A549 (cell line): ENCODE measurements around the gene ZMYND8. TPM values are rescaled to one million over a fixed set of nuclear protein-coding genes. Genes with fewer than 3 reads are reported as not detected.

Experiments
- ATAC-seq, 2 experiments: fragments of 200-7000 bp in 1 of 2; fragments of >200 bp in 1 of 2; cut with Nextera tagmentation in 1 of 2; cut with Tn5 transposase in 1 of 2; 3 replicates each; pipeline versions ENCODE4 v1.8.0 to v1.9.1; 2018 to 2020; ENCODE audit warnings: mild to moderate bottlenecking in 1 of 2, moderate library complexity in 1 of 2
- CTCF ChIA-PET: fragments of 300-600 bp; sonication (Branson Sonifier 250); formaldehyde crosslinking; extraction: SDS; loops from one replicate; lab custom pipeline; 2021; ENCODE audit warnings: antibody characterized with exemption, inconsistent platforms; lab: Yijun Ruan, JAX
- POLR2A ChIA-PET: fragments of 350-600 bp; formaldehyde crosslinking; extraction: SDS; loops from one replicate; lab custom pipeline; 2021; ENCODE audit warnings: antibody characterized with exemption, inconsistent platforms; lab: Yijun Ruan, JAX
- DNase-seq, 2 experiments: peaks; one replicate each; pipeline versions ENCODE4 v3.0.0 to v3.0.0-alpha.2; 2011 to 2016; ENCODE audit warnings: low read depth in 1 of 2, low spot score in 1 of 2
- FAIRE-seq: peaks from 2 replicates; lab custom pipeline; 2011; peaks lifted over from hg19 to GRCh38; lab: Jason Lieb, UNC
- H3K27ac ChIP-seq, 2 experiments: fragments of >200 bp; sonication (Bioruptor Twin); formaldehyde crosslinking; 3 replicates each; pipeline ENCODE4 v1.5.1; 2016 to 2017
- H3K4me1 ChIP-seq: fragments of >200 bp; sonication (Bioruptor Twin); formaldehyde crosslinking; 3 replicates; pipeline ENCODE4 v1.6.1; 2016
- H3K4me2 ChIP-seq: fragments of >200 bp; sonication (Bioruptor Twin); formaldehyde crosslinking; 3 replicates; pipeline ENCODE4 v1.6.1; 2016
- H3K4me3 ChIP-seq: fragments of >200 bp; sonication (Bioruptor Twin); formaldehyde crosslinking; 3 replicates; pipeline ENCODE4 v1.5.1; 2016
- H3K9me3 ChIP-seq: fragments of >200 bp; sonication (Bioruptor Twin); formaldehyde crosslinking; 3 replicates; pipeline ENCODE4 v1.6.1; 2016
- CBX2 ChIP-seq: fragments of 200-600 bp; sonication (generic); IDR thresholded peaks from 2 replicates; pipeline ENCODE4 v1.6.1; 2016; ENCODE audit warnings: low read depth, mild to moderate bottlenecking, borderline replicate concordance
- CEBPB ChIP-seq, 2 experiments: fragments of >200 bp in 1 of 2; sonication (Bioruptor Twin) in 1 of 2; formaldehyde crosslinking in 1 of 2; IDR thresholded peaks; 2 replicates each; pipeline ENCODE4 v1.6.1; 2012 to 2016
- EHF ChIP-seq: fragments of 250-450 bp; sonication (Bioruptor Pico); IDR thresholded peaks from 2 replicates; pipeline ENCODE4 v1.5.0; 2020; ENCODE audit warnings: mild to moderate bottlenecking
- EHMT2 ChIP-seq: fragments of 200-600 bp; sonication (generic); IDR thresholded peaks from 2 replicates; pipeline ENCODE4 v1.6.1; 2016; ENCODE audit warnings: antibody characterized with exemption, low read depth, mild to moderate bottlenecking, moderate library complexity
- FOSB ChIP-seq: fragments of 250-450 bp; sonication (Bioruptor Pico); IDR thresholded peaks from 2 replicates; pipeline ENCODE4 v1.5.0; 2020; ENCODE audit warnings: mild to moderate bottlenecking, moderate library complexity
- FOSL2 ChIP-seq, 2 experiments: fragments of 450-650 bp in 1 of 2; fragments of >200 bp in 1 of 2; sonication (Bioruptor Twin) in 1 of 2; formaldehyde crosslinking; IDR thresholded peaks; 2 replicates each; pipeline versions ENCODE4 v1.5.0 to v1.6.1; 2016 to 2020; ENCODE audit warnings: mild to moderate bottlenecking in 1 of 2, moderate library complexity in 1 of 2
- FOXS1 ChIP-seq: fragments of 250-450 bp; sonication (Bioruptor Pico); IDR thresholded peaks from 2 replicates; pipeline ENCODE4 v1.5.0; 2020; ENCODE audit warnings: mild to moderate bottlenecking, moderate library complexity
- HEYL ChIP-seq: fragments of 250-450 bp; sonication (Bioruptor Pico); IDR thresholded peaks from 2 replicates; pipeline ENCODE4 v1.8.0; 2021; ENCODE audit warnings: mild to moderate bottlenecking, moderate library complexity
- HOXA7 ChIP-seq: fragments of 250-450 bp; sonication (Bioruptor Pico); IDR thresholded peaks from 2 replicates; pipeline ENCODE4 v1.5.0; 2020; ENCODE audit warnings: mild to moderate bottlenecking, moderate library complexity
- HOXB13 ChIP-seq: fragments of 250-450 bp; sonication (Bioruptor Pico); IDR thresholded peaks from 2 replicates; pipeline ENCODE4 v1.5.0; 2020; ENCODE audit warnings: low read depth, mild to moderate bottlenecking, moderate library complexity
- HOXB5 ChIP-seq: fragments of 250-450 bp; sonication (Bioruptor Pico); IDR thresholded peaks from 2 replicates; pipeline ENCODE4 v1.5.0; 2020; ENCODE audit warnings: mild to moderate bottlenecking, moderate library complexity
- KDM1A ChIP-seq: fragments of 200-600 bp; sonication (generic); IDR thresholded peaks from 2 replicates; pipeline ENCODE4 v1.6.1; 2016; ENCODE audit warnings: low read depth, mild to moderate bottlenecking
- MAFK ChIP-seq: fragments of 450-650 bp; IDR thresholded peaks from 2 replicates; pipeline ENCODE4 v1.6.1; 2014; ENCODE audit not compliant: partially characterized antibody
- NFE2L2 ChIP-seq: fragments of 150-350 bp; conservative IDR thresholded peaks from 2 replicates; pipeline ENCODE4 v1.6.1; 2014; ENCODE audit warnings: low read length
- NPAS2 ChIP-seq: fragments of 250-450 bp; sonication (Bioruptor Pico); IDR thresholded peaks from 2 replicates; pipeline ENCODE4 v1.8.0; 2022; ENCODE audit warnings: mild to moderate bottlenecking, moderate library complexity, borderline replicate concordance
- POLR2A ChIP-seq: IDR thresholded peaks from 2 replicates; pipeline ENCODE4 v1.6.1; 2012; ENCODE audit warnings: mild to moderate bottlenecking, low read length
- RNF2 ChIP-seq: fragments of 200-600 bp; sonication (generic); IDR thresholded peaks from 2 replicates; pipeline ENCODE4 v1.6.1; 2016; ENCODE audit warnings: low read depth, mild to moderate bottlenecking, antibody characterized with exemption, moderate library complexity, borderline replicate concordance
- ZSCAN20 ChIP-seq: fragments of 250-450 bp; sonication (Bioruptor Pico); IDR thresholded peaks from 2 replicates; pipeline ENCODE4 v1.8.0; 2022; ENCODE audit warnings: mild to moderate bottlenecking, moderate library complexity
- WGBS: methylation state at CpG from one replicate; pipeline ENCODE4 v1.1.6; 2017; ENCODE audit errors: missing lambda C conversion rate; 5-methylcytosine and 5-hydroxymethylcytosine counted together
- polyA plus RNA-seq, 4 experiments: library from polyadenylated mRNA; depleted of rRNA in 3 of 4; stranded (reverse); fragments of >200 nt; fragmentation: RNase III in 1 of 4; extraction: RNeasy Plus Mini Kit Qiagen cat#74134 plus additional on column Dnase treatment in 1 of 4; gene quantifications; 2 replicates in 3 of 4; 3 replicates in 1 of 4; pipeline ENCODE4 v1.2.3, GENCODE V29; 2011 to 2017
- TF ChIP-seq, protein P1 (sequence below): fragments of >200 bp; sonication (Bioruptor Twin); formaldehyde crosslinking; IDR thresholded peaks from 2 replicates; pipeline ENCODE4 v1.6.1; 2016
- TF ChIP-seq, protein P2 (sequence below): fragments of >200 bp; sonication (Bioruptor Twin); formaldehyde crosslinking; IDR thresholded peaks from 3 replicates; pipeline ENCODE4 v1.6.1; 2016
- TF ChIP-seq, protein P3 (sequence below): fragments of 250-450 bp; sonication (Bioruptor Pico); IDR thresholded peaks from 2 replicates; pipeline ENCODE4 v1.5.0; 2021; ENCODE audit warnings: mild to moderate bottlenecking, moderate library complexity, borderline replicate concordance

The ZMYND8 gene
- polyA plus RNA-seq, 2 of the 4 experiments (the other 2 are of a cell fraction), result 10.4 to 24.9 TPM

GRCh38 chr20:47202733-47203667 lies 153.5 kb downstream of the ZMYND8 start:
- peaks cover 29% of the 10 kb centered on the region for H3K4me1 ChIP-seq
- no peak for ATAC-seq
- H3K4me2 ChIP-seq, result no peak overlapping the region
- ChIA-PET POLR2A (interaction anchor here (0.5 kb wide), 1 partner anchor 153 kb away, joined by 3 read pairs; the partner anchor contains the start of gene ZMYND8), CTCF (interaction anchor here (0.6 to 17.7 kb wide), 10 partner anchors 9 to 461 kb away, joined by 3 to 267 read pairs (median 6); no protein-coding TSS in a partner anchor)
- H3K9me3 ChIP-seq, result no peaks in the 10 kb centered on the region
- no peak for DNase-seq
- no peak overlapping the region for H3K4me3 ChIP-seq
- no peak for FAIRE-seq
- no peak for TF ChIP-seq CBX2
- TF ChIP-seq HOXB5 (CRISPR knock-in tag), result no peak
- no peak for TF ChIP-seq EHMT2
- TF ChIP-seq RNF2, result no peak
- TF ChIP-seq, protein P1, sequence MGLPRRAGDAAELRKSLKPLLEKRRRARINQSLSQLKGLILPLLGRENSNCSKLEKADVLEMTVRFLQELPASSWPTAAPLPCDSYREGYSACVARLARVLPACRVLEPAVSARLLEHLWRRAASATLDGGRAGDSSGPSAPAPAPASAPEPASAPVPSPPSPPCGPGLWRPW, result no peak
- no peak for TF ChIP-seq HOXA7 (CRISPR knock-in tag)
- no peak for TF ChIP-seq POLR2A
- TF ChIP-seq HEYL, result no peak
- TF ChIP-seq MAFK, result no peak
- no peak for TF ChIP-seq KDM1A
- no peak for TF ChIP-seq EHF (CRISPR knock-in tag)
- TF ChIP-seq NPAS2 (CRISPR knock-in tag), result no peak
- no peak for TF ChIP-seq FOSL2 (IDR thresholded peaks at IDR 0.05)
- no peak for TF ChIP-seq FOSL2 (CRISPR knock-in tag; IDR thresholded peaks at IDR 0.05)
- TF ChIP-seq, protein P2, sequence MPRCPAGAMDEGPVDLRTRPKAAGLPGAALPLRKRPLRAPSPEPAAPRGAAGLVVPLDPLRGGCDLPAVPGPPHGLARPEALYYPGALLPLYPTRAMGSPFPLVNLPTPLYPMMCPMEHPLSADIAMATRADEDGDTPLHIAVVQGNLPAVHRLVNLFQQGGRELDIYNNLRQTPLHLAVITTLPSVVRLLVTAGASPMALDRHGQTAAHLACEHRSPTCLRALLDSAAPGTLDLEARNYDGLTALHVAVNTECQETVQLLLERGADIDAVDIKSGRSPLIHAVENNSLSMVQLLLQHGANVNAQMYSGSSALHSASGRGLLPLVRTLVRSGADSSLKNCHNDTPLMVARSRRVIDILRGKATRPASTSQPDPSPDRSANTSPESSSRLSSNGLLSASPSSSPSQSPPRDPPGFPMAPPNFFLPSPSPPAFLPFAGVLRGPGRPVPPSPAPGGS, result no peak
- no peak for TF ChIP-seq HOXB13 (CRISPR knock-in tag)
- no peak for TF ChIP-seq FOSB
- no peak for TF ChIP-seq NFE2L2
- TF ChIP-seq, protein P3, sequence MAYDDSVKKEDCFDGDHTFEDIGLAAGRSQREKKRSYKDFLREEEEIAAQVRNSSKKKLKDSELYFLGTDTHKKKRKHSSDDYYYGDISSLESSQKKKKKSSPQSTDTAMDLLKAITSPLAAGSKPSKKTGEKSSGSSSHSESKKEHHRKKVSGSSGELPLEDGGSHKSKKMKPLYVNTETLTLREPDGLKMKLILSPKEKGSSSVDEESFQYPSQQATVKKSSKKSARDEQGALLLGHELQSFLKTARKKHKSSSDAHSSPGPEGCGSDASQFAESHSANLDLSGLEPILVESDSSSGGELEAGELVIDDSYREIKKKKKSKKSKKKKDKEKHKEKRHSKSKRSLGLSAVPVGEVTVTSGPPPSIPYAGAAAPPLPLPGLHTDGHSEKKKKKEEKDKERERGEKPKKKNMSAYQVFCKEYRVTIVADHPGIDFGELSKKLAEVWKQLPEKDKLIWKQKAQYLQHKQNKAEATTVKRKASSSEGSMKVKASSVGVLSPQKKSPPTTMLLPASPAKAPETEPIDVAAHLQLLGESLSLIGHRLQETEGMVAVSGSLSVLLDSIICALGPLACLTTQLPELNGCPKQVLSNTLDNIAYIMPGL (CRISPR knock-in tag), result no peak
- TF ChIP-seq ZSCAN20 (CRISPR knock-in tag), result no peak
- TF ChIP-seq FOXS1 (CRISPR knock-in tag), result no peak
- peak overlapping the region; percentile 23 to 87; a peak in 3 of 6 replicates for H3K27ac ChIP-seq
- 81% methylated on average over 10 of the region's 10 CpGs for WGBS

- ChIA-PET POLR2A (interaction anchor here (0.6 to 1.0 kb wide), 3 partner anchors 16 to 231 kb away, joined by 3 to 4 read pairs (median 3); no protein-coding TSS in a partner anchor), CTCF (interaction anchor here (0.6 to 17.7 kb wide), 5 partner anchors 71 to 462 kb away, joined by 3 to 267 read pairs (median 8); no protein-coding TSS in a partner anchor)
- Histone ChIP-seq H3K27ac (peak overlapping the region; percentile 84 to 87), H3K4me1 (peaks cover 33% of the 10 kb centered on the region), H3K4me3 (no peak overlapping the region), H3K9me3 (no peaks in the 10 kb centered on the region), H3K4me2 (peak overlapping the region; percentile 48)
- no peak for TF ChIP-seq EHF (CRISPR knock-in tag)
- no peak for TF ChIP-seq RNF2
- 0 out of 4 replicates have a peak, but pooled peaks of 1 of the 2 experiments have one; percentile 45 for TF ChIP-seq CEBPB (IDR thresholded peaks at IDR 0.05)
- ATAC-seq (peak in 1 of 2 experiments; percentile 15; a peak in 2 of 6 replicates), FAIRE-seq (no peak), DNase-seq (peak in 1 of 2 experiments; percentile 60)
- 63% methylated on average over 9 of the region's 9 CpGs for WGBS
These were observed 155.3 kb downstream of the ZMYND8 start for GRCh38 chr20:47201074-47201730.
